Spleen (tissue), 7 donors: ENCODE measurements around the gene TGFB1I1.

Source experiments
- CTCF ChIP-seq, 11 experiments: fragments of 200-600 bp in 7 of 11; fragments of 450-650 bp in 4 of 11; sonication (generic) in 4 of 11; IDR thresholded peaks in 8 of 11; conservative IDR thresholded peaks in 3 of 11; 1 replicate in 7 of 11; 2 replicates in 4 of 11; pipeline versions ENCODE4 v1.4.0 to v1.8.0; 2016 to 2021; ENCODE audit warnings: antibody characterized with exemption in 11 of 11, inconsistent platforms in 4 of 11, mild to moderate bottlenecking in 1 of 11
- POLR2A ChIP-seq, 3 donors: fragments of 450-650 bp; IDR thresholded peaks; one replicate each; pipeline ENCODE4 v1.5.1; 2017; ENCODE audit warnings: antibody characterized with exemption in 3 of 3, mild to moderate bottlenecking in 1 of 3
- donor health status: DM: no; HTN: no; CAD: no; lungs with moderate emphysema.
- donor health status: DM: no; HTN: no; CAD: no.
- donor health status: DM: no; HTN: no; CAD: no.

- TF ChIP-seq CTCF (IDR thresholded peaks at IDR 0.05 in 8 of 11, conservative IDR thresholded peaks at IDR 0.05 in 3 of 11) (no peak), POLR2A (IDR thresholded peaks at IDR 0.05) (no peak)
Measured at GRCh38 chr16:31428279-31428597, 43.7 kb upstream of the TGFB1I1 start, which contains the start of gene COX6A2.
